H9 (cell line): ENCODE results near the gene CAMTA1. TPM values are rescaled to one million over a fixed set of nuclear protein-coding genes. Genes with fewer than 3 reads are reported as not detected.

Source experiments
- DNase-seq: peaks from one replicate; pipeline ENCODE4 v3.0.0-alpha.2; 2017
- H2AFZ ChIP-seq: one replicate; pipeline ENCODE4 v1.6.1; 2013; ENCODE audit warnings: mild to moderate bottlenecking, low read length, control low read depth, moderate library complexity
- H2AK5ac ChIP-seq: 2 replicates; pipeline ENCODE4 v1.6.1; 2013; ENCODE audit warnings: low read length, control low read depth, mixed read lengths; ENCODE audit not compliant: insufficient read length
- H2BK120ac ChIP-seq: one replicate; pipeline ENCODE4 v1.6.1; 2013; ENCODE audit warnings: low read depth, mild to moderate bottlenecking, low read length, control low read depth, inconsistent platforms; ENCODE audit not compliant: poor library complexity, severe bottlenecking
- H2BK12ac ChIP-seq: 2 replicates; pipeline ENCODE4 v1.6.1; 2013; ENCODE audit warnings: low read length, control low read depth, mixed read lengths, low read depth; ENCODE audit not compliant: insufficient read length
- H2BK15ac ChIP-seq: 2 replicates; pipeline ENCODE4 v1.6.1; 2013; ENCODE audit warnings: low read depth, low read length, control low read depth
- H2BK20ac ChIP-seq: one replicate; pipeline ENCODE4 v1.6.1; 2013; ENCODE audit warnings: low read depth, mild to moderate bottlenecking, low read length, control low read depth, inconsistent platforms; ENCODE audit not compliant: poor library complexity, severe bottlenecking
- H2BK5ac ChIP-seq: 2 replicates; pipeline ENCODE4 v1.6.1; 2013; ENCODE audit warnings: low read length, control low read depth, mixed read lengths; ENCODE audit not compliant: insufficient read length
- H3K14ac ChIP-seq: 2 replicates; pipeline ENCODE4 v1.6.1; 2013; ENCODE audit warnings: low read length, control low read depth; ENCODE audit not compliant: insufficient read depth
- H3K18ac ChIP-seq: 2 replicates; pipeline ENCODE4 v1.6.1; 2013; ENCODE audit warnings: low read depth, mild to moderate bottlenecking, mixed read lengths, low read length, control low read depth; ENCODE audit not compliant: insufficient read length
- H3K23ac ChIP-seq: 2 replicates; pipeline ENCODE4 v1.6.1; 2013; ENCODE audit warnings: low read length, control low read depth, mixed read lengths, low read depth; ENCODE audit not compliant: insufficient read length
- H3K23me2 ChIP-seq: 2 replicates; pipeline ENCODE4 v1.6.1; 2013; ENCODE audit warnings: low read depth, mild to moderate bottlenecking, mixed read lengths, low read length, control low read depth; ENCODE audit not compliant: insufficient read length, poor library complexity, severe bottlenecking
- H3K27ac ChIP-seq: 2 replicates; pipeline ENCODE4 v1.5.1; 2013; ENCODE audit warnings: low read length, control low read depth, mixed read lengths, low read depth; ENCODE audit not compliant: insufficient read length
- H3K27me3 ChIP-seq: 2 replicates; pipeline ENCODE4 v1.6.1; 2013; ENCODE audit warnings: low read length, control low read depth, inconsistent platforms; ENCODE audit not compliant: insufficient read depth
- H3K4ac ChIP-seq: 2 replicates; pipeline ENCODE4 v1.6.1; 2013; ENCODE audit warnings: low read depth, mild to moderate bottlenecking, control low read depth, inconsistent platforms, low read length, moderate library complexity
- H3K4me1 ChIP-seq: 2 replicates; pipeline ENCODE4 v1.6.1; 2013; ENCODE audit warnings: low read length, control low read depth, inconsistent platforms; ENCODE audit not compliant: insufficient read depth
- H3K4me2 ChIP-seq: 2 replicates; pipeline ENCODE4 v1.6.1; 2013; ENCODE audit warnings: low read length, control low read depth, mixed read lengths; ENCODE audit not compliant: insufficient read length, insufficient read depth
- H3K56ac ChIP-seq: 2 replicates; pipeline ENCODE4 v1.6.1; 2013; ENCODE audit warnings: low read depth, mild to moderate bottlenecking, mixed read lengths, low read length, control low read depth; ENCODE audit not compliant: insufficient read length
- H3K79me1 ChIP-seq: 2 replicates; pipeline ENCODE4 v1.6.1; 2013; ENCODE audit warnings: low read depth, mild to moderate bottlenecking, moderate library complexity, low read length, control low read depth, inconsistent platforms; ENCODE audit not compliant: insufficient read depth, poor library complexity, severe bottlenecking
- H3K79me2 ChIP-seq: 2 replicates; pipeline ENCODE4 v1.6.1; 2013; ENCODE audit warnings: low read length, control low read depth, inconsistent platforms; ENCODE audit not compliant: insufficient read depth
- H3K9ac ChIP-seq: 2 replicates; pipeline ENCODE4 v1.6.1; 2013; ENCODE audit warnings: low read length, control low read depth, mixed read lengths; ENCODE audit not compliant: insufficient read length; ENCODE audit errors: extremely low read depth
- H3K9me3 ChIP-seq: one replicate; pipeline ENCODE4 v1.6.1; 2013; ENCODE audit warnings: low read depth, low read length, inconsistent platforms; ENCODE audit not compliant: control insufficient read depth
- H3T11ph ChIP-seq: one replicate; pipeline ENCODE4 v1.6.1; 2013; ENCODE audit warnings: mild to moderate bottlenecking, low read length, control low read depth, inconsistent platforms
- H4K20me1 ChIP-seq: one replicate; pipeline ENCODE4 v1.6.1; 2013; ENCODE audit not compliant: control insufficient read depth, insufficient read length, insufficient read depth
- H4K5ac ChIP-seq: 2 replicates; pipeline ENCODE4 v1.6.1; 2013; ENCODE audit warnings: low read depth, mild to moderate bottlenecking, mixed read lengths, low read length, control low read depth; ENCODE audit not compliant: insufficient read length
- H4K8ac ChIP-seq: replicated peaks from 2 replicates; pipeline ENCODE4 v1.6.1; 2013; ENCODE audit warnings: low read length, control low read depth, mixed read lengths, low read depth; ENCODE audit not compliant: insufficient read length
- H4K91ac ChIP-seq: 2 replicates; pipeline ENCODE4 v1.6.1; 2013; ENCODE audit warnings: low read depth, mild to moderate bottlenecking, moderate library complexity, mixed read lengths, low read length, control low read depth; ENCODE audit not compliant: insufficient read length
- H3K27ac Mint-ChIP-seq, 3 experiments: 2 replicates in 2 of 3; 3 replicates in 1 of 3; pipeline ENCODE4 v1.8.0; 2020 to 2021; ENCODE audit warnings: mixed read lengths in 3 of 3, mild to moderate bottlenecking in 1 of 3, moderate library complexity in 1 of 3
- H3K27me3 Mint-ChIP-seq: 2 replicates; pipeline ENCODE4 v1.8.0; 2021; ENCODE audit warnings: low read depth, mild to moderate bottlenecking, moderate library complexity, mixed read lengths
- H3K36me3 Mint-ChIP-seq, 3 experiments: 2 replicates in 2 of 3; 3 replicates in 1 of 3; pipeline ENCODE4 v1.8.0; 2020 to 2021; ENCODE audit warnings: low read depth in 3 of 3, mixed read lengths in 3 of 3; ENCODE audit not compliant: insufficient read depth in 1 of 3
- H3K4me1 Mint-ChIP-seq, 2 experiments: 2 replicates each; pipeline ENCODE4 v1.8.0; 2020; ENCODE audit warnings: mixed read lengths in 2 of 2
- H3K4me3 Mint-ChIP-seq, 2 experiments: 2 replicates in 1 of 2; 3 replicates in 1 of 2; pipeline ENCODE4 v1.8.0; 2020 to 2021; ENCODE audit warnings: mild to moderate bottlenecking in 2 of 2, mixed read lengths in 2 of 2, moderate library complexity in 1 of 2
- H3K9me3 Mint-ChIP-seq, 2 experiments: 2 replicates in 1 of 2; 3 replicates in 1 of 2; pipeline ENCODE4 v1.8.0; 2020; ENCODE audit warnings: mild to moderate bottlenecking in 2 of 2, mixed read lengths in 2 of 2, moderate library complexity in 1 of 2
- WGBS: extraction: QIAGEN DNeasy Blood & Tissue Kit; methylation state at CpG from one replicate; pipeline ENCODE4 v1.1.7; 2013; ENCODE audit warnings: missing lambda C conversion rate, low lambda C conversion rate, mixed read lengths; ENCODE audit not compliant: insufficient read length; ENCODE audit errors: extremely low coverage; 5-methylcytosine and 5-hydroxymethylcytosine counted together
- total RNA-seq: library from RNA; stranded (reverse); gene quantifications from 2 replicates; pipeline ENCODE4 v1.2.1, GENCODE V29; 2021
- TF ChIP-seq, protein P1 (sequence below): fragments of 200-600 bp; sonication (generic); conservative IDR thresholded peaks from 3 replicates; pipeline ENCODE4 v1.8.0; 2021; ENCODE audit warnings: antibody characterized with exemption, mild to moderate bottlenecking

Gene CAMTA1
- total RNA-seq, 1 experiment from 2014 or later = 115 TPM

DNA sequence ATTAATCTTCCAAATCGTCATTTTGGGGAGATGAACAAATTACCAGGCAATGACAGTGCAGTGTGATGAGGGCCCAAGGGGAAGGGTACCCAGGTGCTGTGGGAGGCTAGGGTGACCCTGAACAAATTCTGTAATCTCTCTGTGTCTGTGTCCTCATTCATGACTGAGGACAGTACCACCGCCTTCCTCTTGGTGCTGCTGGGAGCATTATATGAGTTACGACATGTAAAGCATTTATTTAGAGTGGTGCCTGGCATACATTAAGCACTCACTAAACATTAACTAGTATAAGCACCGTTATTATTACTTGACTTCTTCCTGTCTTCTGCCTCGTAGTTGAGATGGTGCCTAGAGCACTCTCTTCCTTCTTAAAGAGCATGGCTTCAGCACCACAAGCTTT is 517.6 kb downstream of the CAMTA1 start:
- WGBS = no CpG with 5 or more reads among the region's 5 CpGs
- no peak overlapping the region for H2BK12ac ChIP-seq
- peak overlapping the region in 1 of 3 experiments; percentile 31; a peak in 1 of 7 replicates for H3K27ac Mint-ChIP-seq
- H2BK120ac ChIP-seq = no peak overlapping the region
- no peaks in the 10 kb centered on the region for H3K23me2 ChIP-seq
- peaks cover 35 to 50% of the 10 kb centered on the region in 2 experiments for H3K4me1 Mint-ChIP-seq
- H3K4me2 ChIP-seq = no peak overlapping the region
- H2AK5ac ChIP-seq = no peak overlapping the region
- H3K27me3 ChIP-seq = no peaks in the 10 kb centered on the region
- H4K5ac ChIP-seq = no peak overlapping the region
- H4K91ac ChIP-seq = no peak overlapping the region
- no peak overlapping the region for H3K23ac ChIP-seq
- no peaks in the 10 kb centered on the region for H3K79me2 ChIP-seq
- peak; percentile 21 for DNase-seq
- H3K56ac ChIP-seq = no peak overlapping the region
- no peak overlapping the region for H3T11ph ChIP-seq
- H3K14ac ChIP-seq = no peak overlapping the region
- no peaks in the 10 kb centered on the region for H3K79me1 ChIP-seq
- no peaks in the 10 kb centered on the region for H3K27me3 Mint-ChIP-seq
- no peaks in the 10 kb centered on the region for H3K9me3 ChIP-seq
- TF ChIP-seq, protein P1, sequence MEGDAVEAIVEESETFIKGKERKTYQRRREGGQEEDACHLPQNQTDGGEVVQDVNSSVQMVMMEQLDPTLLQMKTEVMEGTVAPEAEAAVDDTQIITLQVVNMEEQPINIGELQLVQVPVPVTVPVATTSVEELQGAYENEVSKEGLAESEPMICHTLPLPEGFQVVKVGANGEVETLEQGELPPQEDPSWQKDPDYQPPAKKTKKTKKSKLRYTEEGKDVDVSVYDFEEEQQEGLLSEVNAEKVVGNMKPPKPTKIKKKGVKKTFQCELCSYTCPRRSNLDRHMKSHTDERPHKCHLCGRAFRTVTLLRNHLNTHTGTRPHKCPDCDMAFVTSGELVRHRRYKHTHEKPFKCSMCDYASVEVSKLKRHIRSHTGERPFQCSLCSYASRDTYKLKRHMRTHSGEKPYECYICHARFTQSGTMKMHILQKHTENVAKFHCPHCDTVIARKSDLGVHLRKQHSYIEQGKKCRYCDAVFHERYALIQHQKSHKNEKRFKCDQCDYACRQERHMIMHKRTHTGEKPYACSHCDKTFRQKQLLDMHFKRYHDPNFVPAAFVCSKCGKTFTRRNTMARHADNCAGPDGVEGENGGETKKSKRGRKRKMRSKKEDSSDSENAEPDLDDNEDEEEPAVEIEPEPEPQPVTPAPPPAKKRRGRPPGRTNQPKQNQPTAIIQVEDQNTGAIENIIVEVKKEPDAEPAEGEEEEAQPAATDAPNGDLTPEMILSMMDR = peak; percentile 37; the same call in 2 of the 3 replicates
- no peak overlapping the region for H2BK20ac ChIP-seq
- no peaks in the 10 kb centered on the region for H4K20me1 ChIP-seq
- H2AFZ ChIP-seq = no peak overlapping the region
- H3K4me1 ChIP-seq = peaks cover 7% of the 10 kb centered on the region; the same call in 1 of the 2 replicates
- no peak overlapping the region for H3K4me3 Mint-ChIP-seq
- H3K9ac ChIP-seq = no peak overlapping the region
- H3K4ac ChIP-seq = no peak overlapping the region
- H3K36me3 Mint-ChIP-seq = peaks cover 1 to 17% (median 6%) of the 10 kb centered on the region in 3 experiments; a peak in 6 of 7 replicates
- H2BK5ac ChIP-seq = no peak overlapping the region
- H2BK15ac ChIP-seq = no peak overlapping the region
- peaks cover 5 to 16% of the 10 kb centered on the region in 2 experiments; a peak in 3 of 5 replicates for H3K9me3 Mint-ChIP-seq
- H4K8ac ChIP-seq = no peak overlapping the region
- no peak overlapping the region for H3K18ac ChIP-seq
- no peak overlapping the region for H3K27ac ChIP-seq
